Measurements from ENCODE around the gene NR5A2.

NR5A2 gene

GRCh38 chr1:200211157-200211556 lies 183.6 kb downstream of the NR5A2 start:
- no peak for DNase-seq

GRCh38 chr1:200213392-200213791 lies 185.9 kb downstream of the NR5A2 start:
- no peak for DNase-seq

DNA sequence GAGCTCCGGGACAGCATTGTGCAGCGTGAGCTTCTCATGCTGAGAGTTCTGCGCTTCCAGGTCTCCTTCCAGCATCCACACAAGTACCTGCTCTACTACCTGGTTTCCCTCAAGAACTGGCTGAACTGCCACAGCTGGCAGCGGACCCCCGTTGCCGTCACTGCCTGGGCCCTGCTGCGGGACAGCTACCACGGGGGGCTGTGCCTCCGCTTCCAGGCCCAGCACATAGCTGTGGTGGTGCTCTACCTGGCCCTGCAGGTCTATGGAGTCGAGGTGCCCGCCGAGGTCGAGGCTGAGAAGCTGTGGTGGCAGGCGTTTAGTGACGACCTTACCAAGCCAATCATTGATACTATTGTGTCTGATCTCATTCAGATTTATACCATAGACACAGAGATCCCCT lies 186.4 kb downstream of the NR5A2 start:
- no peak for DNase-seq

DNA sequence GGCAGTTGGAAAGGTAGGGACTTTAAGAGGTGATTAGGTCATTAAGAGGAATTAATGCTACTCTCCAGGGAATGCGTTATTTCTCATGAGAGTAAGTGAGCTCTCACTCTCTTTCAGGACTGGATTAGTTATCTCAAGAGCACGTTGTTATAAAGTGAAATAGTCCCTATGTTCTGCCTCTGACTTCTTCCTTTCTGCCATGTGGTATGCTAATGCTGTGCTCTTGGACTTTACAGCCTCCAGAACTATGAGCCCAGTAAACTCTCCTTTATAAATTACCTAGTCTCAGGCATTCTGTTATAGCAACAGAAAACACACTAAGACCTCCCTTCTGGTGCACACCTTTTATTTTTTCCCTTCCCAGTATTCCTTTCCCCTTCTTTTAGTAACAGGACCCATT lies 187.8 kb downstream of the NR5A2 start:
- no peak for DNase-seq

- no peak for DNase-seq
These were observed 190.2 kb downstream of the NR5A2 start for GRCh38 chr1:200217703-200218102.

DNA sequence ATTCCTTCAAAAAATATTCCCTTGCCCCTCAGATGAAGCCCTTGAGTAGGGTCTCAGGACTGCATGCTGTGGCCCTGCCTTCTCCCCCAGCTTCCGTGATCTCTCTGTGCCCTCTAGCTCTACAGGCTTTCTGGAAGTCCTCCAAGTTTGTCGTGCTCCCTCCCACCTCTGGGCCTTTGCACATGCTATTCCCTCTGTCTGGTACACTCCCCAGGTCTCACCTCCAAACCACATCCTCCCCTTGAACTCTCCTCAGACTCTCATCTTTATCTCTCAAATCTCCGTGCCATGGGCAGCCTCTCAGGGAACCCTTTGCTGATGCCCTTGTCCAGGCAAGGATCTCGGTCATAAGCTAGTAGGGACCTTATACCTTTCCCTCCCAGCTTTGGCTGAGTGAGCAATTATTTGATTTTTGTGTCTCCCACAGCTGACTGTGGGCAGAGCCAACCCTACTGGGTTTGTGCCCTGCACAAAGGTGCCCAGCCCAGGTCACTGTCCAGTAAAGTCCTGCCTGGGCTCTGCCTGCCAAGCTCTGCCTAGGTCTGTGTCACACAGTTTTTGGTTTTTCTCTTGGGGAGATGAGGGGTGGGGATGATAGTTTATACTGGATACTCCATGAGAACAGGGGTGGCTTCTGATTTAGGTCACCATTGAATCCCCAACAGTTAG lies 194.2 kb downstream of the NR5A2 start:
- no peak for DNase-seq

GRCh38 chr1:200223207-200223606 lies 195.7 kb downstream of the NR5A2 start:
- DNase-seq = no peak

DNA sequence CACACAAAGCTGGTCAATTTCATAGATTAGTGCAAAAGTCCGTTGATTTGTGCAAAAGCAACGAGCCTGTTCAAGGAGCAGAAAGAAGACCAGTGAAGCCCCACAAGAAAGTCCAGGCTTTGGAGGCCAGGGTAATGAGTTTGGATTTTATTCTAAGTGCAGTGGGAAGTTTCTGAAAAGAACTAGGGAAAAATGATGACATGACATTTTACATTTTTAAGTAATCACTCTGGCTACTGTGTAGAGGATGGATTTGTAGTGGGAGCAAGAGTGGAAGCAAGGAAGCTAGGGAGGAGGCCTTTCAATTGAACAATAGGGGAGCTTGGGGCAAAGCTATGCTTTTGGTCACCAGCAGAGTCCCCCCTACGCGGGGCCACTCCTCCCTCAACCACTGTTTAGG lies 196.1 kb downstream of the NR5A2 start:
- DNase-seq = no peak

DNA sequence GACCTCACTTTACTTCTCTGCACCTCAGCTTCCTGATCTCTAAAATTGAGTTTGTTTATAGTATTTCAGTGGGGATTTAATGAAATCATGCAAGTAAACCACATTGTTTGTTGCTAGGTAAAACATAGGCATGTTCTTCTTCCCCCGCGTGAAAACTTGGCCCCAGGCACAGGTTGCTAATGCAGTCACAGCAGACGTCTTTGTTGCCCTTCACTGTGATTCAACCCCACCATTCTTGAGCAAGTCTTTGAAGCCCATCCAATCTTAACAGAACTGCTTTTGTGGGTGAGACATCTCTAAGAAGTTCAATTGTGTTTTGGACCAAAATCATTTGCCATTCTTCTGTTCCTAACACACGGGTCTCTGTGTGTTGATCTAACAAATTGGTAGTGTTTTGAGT lies 196.8 kb downstream of the NR5A2 start:
- DNase-seq = no peak

GRCh38 chr1:200226268-200226968 lies 198.9 kb downstream of the NR5A2 start:
- DNase-seq = no peak

DNA sequence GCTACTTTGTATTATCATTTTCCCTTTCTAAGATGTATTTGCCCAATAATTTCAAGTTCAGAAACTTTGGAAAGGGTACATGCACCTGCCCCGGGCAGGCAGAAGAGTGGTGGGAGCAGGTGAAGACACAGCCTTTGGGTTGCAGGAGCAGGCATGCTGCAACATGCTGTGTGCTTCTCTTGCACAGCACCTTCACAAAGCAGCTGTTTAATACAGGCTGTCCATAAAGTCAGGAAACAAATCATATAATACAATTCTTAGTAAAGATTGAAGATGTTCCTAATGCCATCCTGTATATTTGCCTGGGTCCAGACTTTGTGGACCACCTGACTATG lies 199.4 kb downstream of the NR5A2 start:
- DNase-seq = no peak
